A549 (cell line): ENCODE measurements around the gene EXOC3L2.

Source experiments
- CBX8 ChIP-seq: fragments of 200-600 bp; sonication (generic); IDR thresholded peaks from 2 replicates; pipeline ENCODE4 v1.6.1; 2016
- CEBPB ChIP-seq, 2 experiments: fragments of >200 bp in 1 of 2; sonication (Bioruptor Twin) in 1 of 2; formaldehyde crosslinking in 1 of 2; IDR thresholded peaks; 2 replicates each; pipeline ENCODE4 v1.6.1; 2012 to 2016
- CHD2 ChIP-seq: fragments of 150-350 bp; IDR thresholded peaks from 2 replicates; pipeline ENCODE4 v1.6.1; 2014; ENCODE audit warnings: low read length; ENCODE audit not compliant: partially characterized antibody
- CTCF ChIP-seq: fragments of >200 bp; sonication (Bioruptor Twin); formaldehyde crosslinking; IDR thresholded peaks from 3 replicates; pipeline ENCODE4 v1.5.1; 2016
- JUN ChIP-seq, 2 experiments: fragments of >200 bp; sonication (Bioruptor Twin); formaldehyde crosslinking; IDR thresholded peaks; 2 replicates in 1 of 2; 3 replicates in 1 of 2; pipeline ENCODE4 v1.6.1; 2016 to 2017
- NFE2L2 ChIP-seq: fragments of 150-350 bp; conservative IDR thresholded peaks from 2 replicates; pipeline ENCODE4 v1.6.1; 2014; ENCODE audit warnings: low read length

DNA sequence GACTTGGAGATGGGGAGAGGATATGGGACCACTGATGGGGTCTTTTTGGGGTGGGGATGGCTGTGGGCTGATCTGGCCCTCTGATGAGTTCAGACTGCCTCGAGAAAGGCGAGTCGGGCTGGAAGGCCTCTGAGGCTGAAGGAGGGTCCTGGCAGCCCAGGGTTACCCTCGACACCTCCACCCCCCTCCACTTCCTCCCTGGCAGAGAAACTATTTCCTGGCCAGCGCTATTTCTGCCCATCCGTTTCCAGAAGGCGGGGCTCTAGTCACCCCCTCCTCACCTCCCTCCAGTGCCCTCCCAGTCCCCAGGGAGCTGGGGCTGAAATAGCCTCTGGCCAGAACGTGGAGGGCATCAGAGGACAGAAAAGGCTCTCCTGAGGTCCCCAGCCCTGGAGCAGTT, 9.7 kb downstream of the EXOC3L2 start:
- TF ChIP-seq CTCF (no peak), CBX8 (no peak), NFE2L2 (no peak), CEBPB (IDR thresholded peaks at IDR 0.05) (no peak), JUN (IDR thresholded peaks at IDR 0.05) (no peak), CHD2 (no peak)
